GM11168 (cell line): ENCODE data around the gene GTF2E1.
"Not testable (repeated sequence)": the region's sequence is repeated elsewhere in the genome, so short reads cannot be mapped to it uniquely, and the experiment has no call there.

Source experiments
- in situ Hi-C: fragments of 300-500 bp; cut with MboI; formaldehyde crosslinking; loops from one replicate; pipeline ENCODE4 v1.12.0; 2022; ENCODE audit warnings: low sequenced_read_pairs; ENCODE audit not compliant: unreplicated experiment

The GTF2E1 gene

GRCh38 chr3:120752230-120752629, 9.7 kb downstream of the GTF2E1 start:
- in situ Hi-C loops: no loop called here

DNA sequence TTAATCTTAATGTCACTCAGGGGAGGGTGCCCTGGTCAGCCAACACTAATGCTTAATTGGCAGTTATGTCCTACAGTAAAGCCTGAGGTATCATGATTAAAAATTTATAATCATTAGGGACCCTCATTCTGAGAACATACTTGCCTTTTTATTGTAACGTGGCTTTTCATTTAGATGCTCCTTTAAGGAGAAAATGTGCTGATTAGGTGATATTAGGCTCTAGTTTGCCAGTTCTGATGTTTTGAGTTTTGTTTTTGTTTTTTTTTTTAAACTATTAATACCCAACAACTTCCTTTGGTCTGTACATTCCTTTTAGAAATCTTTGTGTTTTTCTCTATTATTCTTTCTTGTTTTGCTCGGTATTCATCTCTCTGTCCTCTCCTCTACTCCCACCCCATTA, 10.3 kb downstream of the GTF2E1 start:
- in situ Hi-C loops: no loop called here

DNA sequence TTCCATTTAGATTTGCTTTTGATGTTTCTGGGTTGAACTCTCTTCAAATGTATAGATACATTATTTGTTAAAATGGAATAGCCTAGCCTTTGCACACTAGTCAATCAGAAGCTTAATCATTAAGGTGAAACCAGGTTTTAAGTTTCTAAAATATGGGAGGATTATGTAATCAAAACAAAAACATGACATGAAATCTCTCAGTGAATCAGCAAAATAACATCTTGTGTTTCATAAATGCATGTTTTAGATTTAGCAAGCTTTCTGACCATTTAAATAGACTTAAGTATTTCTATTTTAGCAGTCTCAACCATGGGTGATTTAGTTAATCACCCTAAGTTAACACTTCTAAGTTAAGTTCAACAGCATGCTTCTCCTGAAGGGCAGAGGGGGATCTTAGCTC, 11.3 kb downstream of the GTF2E1 start:
- in situ Hi-C loops: no loop called here

GRCh38 chr3:120756061-120756460, 13.5 kb downstream of the GTF2E1 start:
- in situ Hi-C loops: no loop called here

DNA sequence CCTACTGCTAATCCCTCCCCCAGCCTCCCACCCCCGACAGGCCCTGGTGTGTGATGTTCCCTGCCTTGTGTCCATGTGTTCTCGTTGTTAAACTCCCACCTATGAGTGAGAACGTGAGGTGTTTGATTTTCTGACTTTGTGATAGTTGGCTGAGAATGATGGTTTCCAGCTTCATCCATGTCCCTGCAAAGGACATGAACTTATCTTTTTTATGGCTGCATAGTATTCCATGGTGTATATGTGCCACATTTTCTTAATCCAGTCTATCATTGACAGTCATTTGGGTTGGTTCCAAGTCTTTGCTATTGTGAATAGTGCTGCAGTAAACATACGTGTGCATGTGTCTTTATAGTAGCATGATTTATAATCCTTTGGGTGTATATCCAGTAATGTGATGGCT, 16.0 kb downstream of the GTF2E1 start:
- in situ Hi-C loops: not testable (repeated sequence)

DNA sequence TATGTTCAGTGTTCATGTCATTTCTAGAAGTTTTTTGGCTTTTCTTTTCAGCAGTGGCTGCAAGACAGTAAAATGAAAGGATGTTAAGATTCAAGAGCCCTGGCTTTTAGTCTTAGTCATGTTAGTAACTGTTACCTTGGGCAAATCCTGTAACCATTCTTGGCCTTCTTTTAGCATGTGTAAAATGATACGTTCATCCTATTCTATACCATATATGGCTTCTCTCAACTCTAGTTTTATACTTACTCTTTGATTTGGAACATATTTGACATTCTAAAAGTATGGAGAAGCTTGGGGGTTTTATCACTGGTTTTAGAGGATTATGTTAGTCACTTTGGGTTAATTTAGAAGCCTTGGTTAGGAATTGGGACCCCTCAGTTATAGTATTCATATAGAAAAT, 20.1 kb downstream of the GTF2E1 start:
- in situ Hi-C loops: no loop called here

DNA sequence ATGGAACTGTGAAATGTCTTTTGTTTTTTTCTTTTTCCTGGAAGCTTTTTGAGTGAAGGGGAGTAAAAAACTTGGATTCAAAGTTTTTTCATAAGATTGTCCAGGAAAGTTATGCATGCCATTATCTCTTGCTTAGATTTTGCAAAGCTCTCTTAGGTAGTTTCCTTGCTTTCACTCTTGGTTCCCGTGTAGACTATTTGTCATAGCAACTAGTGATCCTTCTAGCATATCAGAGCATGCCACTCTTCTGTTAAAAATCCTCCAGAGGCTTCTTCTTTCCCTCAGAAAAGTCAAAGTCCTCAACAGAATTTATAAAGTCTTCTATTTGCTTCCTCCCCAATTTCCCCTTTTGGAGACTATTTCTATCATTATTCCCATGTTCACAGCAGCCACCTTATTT, 21.1 kb downstream of the GTF2E1 start:
- in situ Hi-C loops: no loop called here

DNA sequence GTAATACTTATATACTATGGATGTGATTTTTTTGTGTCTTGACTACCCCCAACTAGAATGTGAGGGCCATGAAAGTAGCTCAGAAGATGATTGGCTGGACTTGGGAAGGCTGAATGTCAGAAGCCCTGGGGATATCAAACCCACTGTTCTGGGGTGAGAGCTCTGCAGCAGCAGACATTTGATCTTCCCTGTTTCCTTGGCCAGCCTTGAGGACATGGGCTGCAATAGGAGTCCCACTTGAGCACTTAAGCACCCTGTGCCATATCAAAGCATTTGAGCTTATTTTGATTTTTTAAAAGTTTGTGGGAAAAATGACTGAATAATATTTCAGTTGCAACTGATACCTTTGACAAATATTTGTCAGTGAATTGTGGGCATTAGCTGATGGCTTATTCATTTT, 21.7 kb downstream of the GTF2E1 start:
- in situ Hi-C loops: no loop called here

DNA sequence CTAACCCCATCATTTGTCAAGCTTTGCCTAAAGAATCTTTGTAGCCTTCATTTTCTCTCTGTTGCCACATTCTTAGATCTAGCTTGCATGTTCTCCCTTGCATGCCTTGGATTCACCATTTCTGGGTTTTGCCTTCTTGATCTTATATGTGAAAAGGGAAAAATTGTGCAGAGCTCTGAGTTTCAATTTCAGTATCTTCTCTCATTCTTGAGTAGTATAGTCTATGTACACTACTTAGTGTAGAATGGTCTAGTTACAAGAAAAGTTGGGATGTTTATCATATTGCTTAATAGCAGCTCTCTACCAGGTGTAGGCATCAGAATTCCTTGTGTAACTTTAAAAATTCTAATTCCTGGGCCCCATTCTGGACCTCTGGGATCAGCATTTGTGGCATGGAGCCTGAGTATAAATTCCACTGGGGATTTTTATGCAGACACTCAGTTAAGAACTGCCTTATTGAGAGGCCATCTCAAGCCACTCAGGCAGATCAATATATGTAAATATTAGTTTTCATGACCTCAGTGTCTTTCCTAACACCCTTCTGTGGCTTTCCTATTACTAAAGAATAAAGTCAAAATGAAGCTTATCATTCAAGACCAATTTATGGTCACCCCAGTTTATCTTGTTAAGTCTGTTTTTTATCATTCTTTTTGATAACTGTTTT, 23.4 kb downstream of the GTF2E1 start:
- in situ Hi-C loops: no loop called here

DNA sequence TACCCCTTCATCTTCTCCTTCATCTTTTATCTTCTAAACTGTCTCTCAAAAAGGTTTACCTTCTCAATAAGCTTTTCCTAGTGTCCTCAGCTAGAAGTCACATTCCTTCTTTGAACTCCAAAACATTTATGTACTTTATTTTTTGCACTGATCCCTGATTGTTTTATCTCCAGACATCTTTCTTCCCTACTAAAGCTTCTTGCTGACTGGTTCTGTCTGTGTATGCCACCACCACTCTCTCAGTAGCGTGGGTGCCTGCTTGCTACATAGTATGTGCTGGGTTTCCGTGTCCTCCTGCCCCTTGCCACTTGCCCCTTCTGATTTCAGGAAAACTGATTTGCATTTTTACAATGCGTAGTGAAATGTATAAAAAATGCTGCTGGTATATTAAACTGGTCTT, 24.0 kb downstream of the GTF2E1 start:
- in situ Hi-C loops: no loop called here

DNA sequence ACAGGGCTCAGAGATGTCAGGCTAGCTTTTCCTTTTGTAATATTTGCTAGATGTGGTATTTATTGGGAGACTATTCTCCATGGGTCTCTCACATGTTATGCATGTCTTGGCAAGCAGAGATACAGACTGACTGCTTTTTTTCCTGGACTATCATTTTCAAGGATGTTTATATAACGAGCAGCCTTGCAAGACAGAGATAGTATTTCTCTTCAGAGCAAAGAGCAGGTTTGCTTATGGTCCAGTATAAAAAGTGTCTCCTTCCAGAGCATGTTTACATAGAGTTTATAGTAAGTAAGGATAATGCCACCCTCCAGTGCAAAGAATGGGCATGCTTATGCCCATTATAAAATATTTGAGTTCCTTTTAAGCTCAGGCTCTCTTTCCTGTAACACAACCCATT, 24.6 kb downstream of the GTF2E1 start:
- in situ Hi-C loops: no loop called here

DNA sequence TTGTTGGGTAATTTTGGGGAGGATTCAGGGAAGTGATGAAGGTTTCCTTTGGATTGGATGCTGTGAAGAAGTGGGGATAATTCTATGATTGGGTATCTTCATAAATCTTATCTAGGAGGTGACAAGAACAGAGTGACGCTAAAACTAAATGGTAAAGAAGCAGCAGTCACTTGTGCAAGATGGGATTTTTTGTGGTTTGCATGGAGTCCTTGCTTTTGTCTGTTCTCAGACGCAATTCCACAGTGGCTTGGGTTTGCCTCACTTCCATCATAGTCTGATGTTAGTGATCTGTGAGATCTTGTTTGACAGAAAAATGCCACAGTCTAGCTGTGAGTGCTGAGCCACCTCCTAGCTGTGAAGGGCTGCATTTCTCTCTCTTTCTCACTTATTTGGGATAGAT, 26.9 kb downstream of the GTF2E1 start:
- in situ Hi-C loops: no loop called here

DNA sequence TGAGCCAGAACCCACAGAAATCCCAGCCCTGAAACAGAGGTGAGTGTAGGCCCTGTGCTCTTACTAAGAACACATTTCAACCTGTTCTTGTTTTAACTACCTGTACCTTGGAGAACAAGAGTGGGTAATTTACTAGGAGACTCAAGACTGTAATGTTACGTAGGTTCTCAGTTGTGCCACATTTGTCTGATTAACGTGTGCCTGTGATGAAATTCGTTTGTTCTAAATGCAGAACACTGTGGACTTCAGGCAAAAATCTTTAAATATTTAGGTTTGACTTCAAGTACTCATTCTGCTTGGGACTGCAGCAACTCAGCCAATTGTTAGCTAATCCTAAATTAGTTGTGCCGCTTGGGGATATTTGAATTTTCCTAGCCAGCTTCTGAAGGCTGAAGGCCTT, 28.3 kb downstream of the GTF2E1 start:
- in situ Hi-C loops: no loop called here

DNA sequence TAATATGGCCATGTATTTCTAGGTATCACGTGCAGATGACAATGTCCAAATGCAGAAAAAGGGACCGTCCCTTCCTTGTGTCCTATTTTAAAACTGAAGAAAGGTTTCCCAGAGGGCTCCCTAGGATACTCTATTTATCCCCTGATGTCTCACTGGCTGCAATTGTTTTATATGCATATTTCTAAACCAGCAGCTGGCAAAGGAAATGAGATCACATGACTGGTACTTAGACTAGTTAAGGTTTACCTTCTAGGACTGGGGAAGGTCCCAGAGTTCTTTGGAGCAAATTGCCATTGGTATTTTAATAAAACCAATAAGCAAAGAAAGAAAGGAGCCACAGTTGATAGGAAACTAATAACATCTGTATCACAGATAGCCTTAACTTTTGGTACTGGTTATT, 29.5 kb downstream of the GTF2E1 start:
- in situ Hi-C loops: no loop called here

DNA sequence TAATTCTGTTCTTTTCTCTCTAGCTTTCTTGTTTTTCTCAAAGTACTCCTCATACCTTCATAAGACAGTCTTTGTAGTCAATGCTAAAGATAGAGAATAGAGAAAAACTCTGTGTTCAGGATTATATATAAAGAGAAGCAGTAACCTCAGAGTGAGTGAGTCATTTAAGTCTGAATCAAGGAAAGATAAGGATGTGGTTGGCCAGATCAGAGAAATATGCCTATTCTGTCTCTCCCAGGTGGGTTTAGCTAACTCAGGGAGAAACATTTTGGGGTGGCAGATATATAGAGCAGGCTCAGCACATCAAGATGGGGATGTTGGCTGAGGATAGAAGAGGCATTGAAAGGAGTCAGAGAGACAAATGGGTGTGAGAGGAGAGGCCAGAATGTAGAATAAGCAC, 31.4 kb downstream of the GTF2E1 start:
- in situ Hi-C loops: no loop called here

DNA sequence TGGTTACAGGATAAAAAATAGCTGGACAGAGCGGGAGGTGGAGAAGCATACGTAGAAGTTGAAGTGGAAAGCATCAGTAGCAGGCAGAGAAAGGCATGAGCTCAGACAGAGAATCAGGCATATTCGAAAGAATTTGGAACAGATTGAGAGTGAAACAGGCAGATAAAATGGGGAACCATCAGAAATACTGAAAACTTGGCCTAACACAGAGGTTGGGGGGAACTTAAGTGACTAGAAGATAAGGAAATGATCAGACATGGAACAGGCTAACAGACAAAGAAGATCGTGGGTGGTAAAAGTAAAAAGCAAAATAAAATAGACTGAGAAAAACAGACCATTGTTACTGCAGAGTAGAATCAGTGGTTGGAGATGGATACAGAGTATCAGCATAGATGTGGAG, 32.9 kb downstream of the GTF2E1 start:
- in situ Hi-C loops: no loop called here

- in situ Hi-C loops: no loop called here
These were observed 36.2 kb downstream of the GTF2E1 start for GRCh38 chr3:120778776-120779175.

GRCh38 chr3:120780977-120781376, 38.4 kb downstream of the GTF2E1 start:
- in situ Hi-C loops: no loop called here

GRCh38 chr3:120785832-120786231, 43.3 kb downstream of the GTF2E1 start:
- in situ Hi-C loops: not testable (repeated sequence)

- in situ Hi-C loops: loop anchor here (5.0 kb wide), 2 partner anchors 49 to 229 kb away; partner anchors contain the start of genes GTF2E1 and RABL3
These were observed 48.5 kb downstream of the GTF2E1 start for GRCh38 chr3:120791010-120791409.

- in situ Hi-C loops: loop anchor here (5.0 kb wide), 2 partner anchors 50 to 230 kb away; partner anchors contain the start of genes GTF2E1 and RABL3
These were observed 49.4 kb downstream of the GTF2E1 start for GRCh38 chr3:120791913-120792312.

DNA sequence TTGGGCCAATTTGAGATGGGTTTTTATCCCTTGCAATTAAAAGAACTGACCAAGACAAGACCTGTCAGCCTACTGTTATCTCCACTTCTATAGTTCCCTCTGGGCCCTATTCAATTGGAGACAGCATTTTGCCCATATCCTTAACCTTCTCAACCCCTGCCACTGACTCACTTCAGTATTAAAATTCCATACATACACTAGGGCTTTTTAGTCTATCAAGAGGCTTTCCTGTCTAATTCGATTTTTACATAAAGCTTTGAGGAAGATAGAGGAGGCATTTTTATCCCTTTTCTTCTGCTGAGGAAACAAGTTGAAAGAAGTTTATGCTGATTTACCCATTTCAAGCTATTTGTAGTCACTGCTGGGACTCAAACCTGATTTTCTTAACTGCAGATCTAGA, 51.1 kb downstream of the GTF2E1 start:
- in situ Hi-C loops: loop anchor here (5.0 kb wide), 2 partner anchors 51 to 231 kb away; partner anchors contain the start of genes GTF2E1 and RABL3
